LNCaP clone FGC (cell line): Measurements from ENCODE around the gene HS3ST4.

Experiments used
- DNase-seq: peaks from one replicate; pipeline ENCODE4 v3.0.0-alpha.2; 2011; ENCODE audit warnings: low read depth
- H3K4me3 ChIP-seq: 2 replicates; pipeline ENCODE4 v1.5.1; 2011; ENCODE audit warnings: mild to moderate bottlenecking, low read depth, low read length, control low read depth
- TF ChIP-seq, protein P1 (sequence below): IDR thresholded peaks from 2 replicates; pipeline ENCODE4 v1.5.1; 2012; ENCODE audit warnings: mild to moderate bottlenecking; ENCODE audit not compliant: control insufficient read depth, insufficient read depth; ENCODE audit errors: extremely low read depth

HS3ST4 gene

DNA sequence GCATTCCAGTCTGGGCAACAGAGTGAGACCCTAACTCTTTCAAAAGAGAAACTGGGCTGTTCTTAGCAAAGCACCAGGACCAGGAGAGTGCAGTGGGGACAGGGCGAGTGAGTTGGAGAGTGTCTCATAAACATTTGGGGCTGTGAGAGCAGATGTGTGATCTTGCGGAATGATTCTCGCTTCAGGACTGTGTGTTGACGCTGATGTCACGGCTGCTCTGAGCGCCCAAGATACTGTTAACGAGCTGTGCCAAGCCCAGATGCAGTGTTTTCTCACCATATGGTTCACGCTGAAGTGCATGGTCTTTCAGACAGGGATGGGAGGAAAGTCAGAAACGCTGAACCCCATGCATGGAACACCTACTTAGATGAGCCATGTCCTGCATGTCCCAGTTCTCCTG, 438.2 kb downstream of the HS3ST4 start:
- no peak for DNase-seq
- no peak overlapping the region for H3K4me3 ChIP-seq
- TF ChIP-seq, protein P1, sequence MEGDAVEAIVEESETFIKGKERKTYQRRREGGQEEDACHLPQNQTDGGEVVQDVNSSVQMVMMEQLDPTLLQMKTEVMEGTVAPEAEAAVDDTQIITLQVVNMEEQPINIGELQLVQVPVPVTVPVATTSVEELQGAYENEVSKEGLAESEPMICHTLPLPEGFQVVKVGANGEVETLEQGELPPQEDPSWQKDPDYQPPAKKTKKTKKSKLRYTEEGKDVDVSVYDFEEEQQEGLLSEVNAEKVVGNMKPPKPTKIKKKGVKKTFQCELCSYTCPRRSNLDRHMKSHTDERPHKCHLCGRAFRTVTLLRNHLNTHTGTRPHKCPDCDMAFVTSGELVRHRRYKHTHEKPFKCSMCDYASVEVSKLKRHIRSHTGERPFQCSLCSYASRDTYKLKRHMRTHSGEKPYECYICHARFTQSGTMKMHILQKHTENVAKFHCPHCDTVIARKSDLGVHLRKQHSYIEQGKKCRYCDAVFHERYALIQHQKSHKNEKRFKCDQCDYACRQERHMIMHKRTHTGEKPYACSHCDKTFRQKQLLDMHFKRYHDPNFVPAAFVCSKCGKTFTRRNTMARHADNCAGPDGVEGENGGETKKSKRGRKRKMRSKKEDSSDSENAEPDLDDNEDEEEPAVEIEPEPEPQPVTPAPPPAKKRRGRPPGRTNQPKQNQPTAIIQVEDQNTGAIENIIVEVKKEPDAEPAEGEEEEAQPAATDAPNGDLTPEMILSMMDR, result no peak

DNA sequence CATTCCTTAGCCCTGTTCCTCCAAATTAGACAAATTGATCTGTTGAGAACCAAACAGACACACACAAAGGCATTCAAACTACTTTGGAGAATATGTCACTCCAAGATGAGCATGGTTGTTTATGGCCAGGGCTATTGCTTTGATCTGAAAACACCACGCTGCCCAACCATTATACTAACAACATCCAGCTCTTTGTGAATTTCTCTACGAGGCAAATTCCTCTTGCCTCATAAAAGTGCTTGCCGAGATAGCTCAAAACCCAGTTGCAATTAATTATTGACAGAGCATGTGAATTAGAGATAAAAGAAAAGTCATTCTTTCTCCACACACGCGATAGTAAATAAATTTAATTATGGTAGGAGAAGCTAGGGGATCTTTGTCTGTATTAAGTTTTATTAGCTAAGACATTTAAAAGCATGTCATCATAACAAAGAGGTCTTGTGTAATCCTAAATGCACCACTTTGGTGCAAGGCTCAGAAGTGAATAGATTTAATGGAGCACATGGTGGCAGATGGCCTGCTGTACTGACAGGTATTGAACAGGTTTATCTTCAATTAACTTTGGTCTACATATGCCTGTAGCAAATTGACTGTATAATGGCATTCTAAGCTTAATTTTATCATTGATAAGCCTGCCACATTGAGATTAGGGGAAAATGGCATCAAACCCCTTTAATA, 441.8 kb downstream of the HS3ST4 start:
- DNase-seq, result no peak
- H3K4me3 ChIP-seq, result no peak overlapping the region
- TF ChIP-seq, protein P1, result no peak

DNA sequence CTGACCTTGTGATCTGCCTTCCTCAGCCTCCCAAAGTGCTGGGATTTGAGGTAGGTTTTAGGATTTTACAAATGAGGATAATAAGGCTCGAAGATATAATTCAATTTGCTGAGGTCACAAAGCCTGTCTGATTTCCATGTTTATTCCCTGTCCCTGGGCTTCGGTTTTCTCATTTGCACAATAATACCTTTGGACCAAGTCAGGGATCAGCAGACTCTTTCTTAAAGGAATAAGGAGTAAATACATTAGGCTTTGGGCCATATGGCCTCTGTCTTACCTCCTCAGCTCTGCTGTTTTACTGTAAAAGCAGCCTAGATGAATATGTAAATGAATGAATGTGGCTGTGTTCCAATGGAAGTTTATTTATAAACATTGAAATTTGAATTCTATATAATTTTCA, 442.8 kb downstream of the HS3ST4 start:
- no peak overlapping the region for H3K4me3 ChIP-seq
- no peak for DNase-seq
- TF ChIP-seq, protein P1, result no peak

DNA sequence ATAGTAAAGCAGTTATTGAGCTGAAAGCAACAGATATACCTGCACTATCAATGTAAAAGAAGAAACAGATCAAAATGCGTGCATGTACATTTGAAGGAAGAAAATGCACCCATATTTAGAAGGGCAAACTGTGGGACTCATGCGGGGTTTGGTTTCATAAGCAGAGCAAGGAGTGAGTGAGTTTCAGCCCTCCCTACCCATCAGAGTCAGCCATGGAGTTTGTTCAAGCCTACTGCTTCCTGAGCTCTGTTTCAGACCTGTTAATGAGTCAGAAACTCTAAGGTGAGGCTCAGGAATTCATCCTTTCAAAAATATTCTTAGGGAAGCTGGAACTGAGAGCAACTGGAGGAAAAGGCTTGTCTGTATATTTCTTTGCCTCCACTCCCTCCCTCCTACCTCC, 446.2 kb downstream of the HS3ST4 start:
- H3K4me3 ChIP-seq, result no peak overlapping the region
- TF ChIP-seq, protein P1, result no peak
- DNase-seq, result no peak

DNA sequence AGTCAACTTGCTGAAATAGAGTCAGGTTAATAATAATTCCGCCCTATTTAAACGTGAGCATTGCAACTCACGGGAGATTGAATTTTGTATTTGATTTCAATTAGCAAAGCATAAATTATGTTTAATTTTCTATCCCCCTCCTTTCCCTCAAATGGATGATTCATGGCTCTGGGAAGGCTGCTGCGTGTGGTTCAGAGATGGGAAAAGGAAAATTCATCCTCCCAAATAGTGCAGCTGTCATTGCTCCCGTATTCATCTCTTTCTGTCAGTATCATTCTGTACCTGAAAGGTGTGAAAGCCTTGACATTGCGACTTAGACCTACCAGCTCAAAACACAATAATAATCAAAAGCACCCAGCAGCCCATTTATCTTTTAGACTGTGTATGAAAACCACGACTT, 447.3 kb downstream of the HS3ST4 start:
- H3K4me3 ChIP-seq, result no peak overlapping the region
- TF ChIP-seq, protein P1, result no peak
- no peak for DNase-seq

DNA sequence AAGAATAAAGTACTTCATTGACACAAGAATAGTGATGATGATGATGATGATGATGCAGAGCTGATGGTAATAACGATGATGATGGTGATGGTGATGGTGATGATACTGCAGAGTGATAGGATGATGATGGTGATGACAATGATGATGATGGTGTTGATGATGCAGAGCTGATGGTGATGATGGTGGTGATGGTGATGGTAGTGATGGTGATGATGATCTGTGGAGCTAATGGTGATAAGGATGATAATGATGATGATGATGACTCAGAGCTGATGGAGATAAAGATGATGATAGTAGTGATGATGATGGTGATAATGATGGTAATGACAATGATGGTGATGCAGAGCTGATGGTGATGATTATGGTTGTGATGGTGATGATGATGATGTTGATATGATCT, 448.1 kb downstream of the HS3ST4 start:
- no peak for DNase-seq
- no peak overlapping the region for H3K4me3 ChIP-seq
- TF ChIP-seq, protein P1, result no peak
